Measurements from ENCODE around the gene CUTC.

- TF ChIP-seq CTCF (IDR thresholded peaks at IDR 0.05) (no peak), POLR2A (IDR thresholded peaks at IDR 0.05) (no peak), EP300 (IDR thresholded peaks at IDR 0.05) (no peak)
Observed at GRCh38 chr10:99765672-99766301, 33.8 kb downstream of the CUTC start.
